Kidney (tissue), 14 donors: ENCODE results near the gene KDM5C. TPM values are rescaled to one million over a fixed set of nuclear protein-coding genes. Genes with fewer than 3 reads are reported as not detected.

Source experiments
- DNase-seq, 5 donors: peaks; one replicate each; pipeline ENCODE4 v3.0.0-alpha.2; 2013 to 2020
- FAIRE-seq: peaks from 2 replicates; lab custom pipeline; 2012; peaks lifted over from hg19 to GRCh38; lab: Jason Lieb, UNC
- H3K27ac ChIP-seq, 2 donors: one replicate each; pipeline ENCODE4 v1.7.0; 2013; ENCODE audit warnings: low read depth in 2 of 2, low read length in 2 of 2, inconsistent platforms in 1 of 2
- H3K27me3 ChIP-seq: one replicate; pipeline ENCODE4 v1.7.1; 2013; ENCODE audit warnings: low read length, inconsistent platforms; ENCODE audit not compliant: control insufficient read depth, insufficient read depth
- H3K36me3 ChIP-seq, 3 donors: one replicate each; pipeline versions ENCODE4 v1.7.0 to v1.7.1; 2013; ENCODE audit warnings: low read length in 3 of 3, control low read depth in 1 of 3, inconsistent platforms in 1 of 3; ENCODE audit not compliant: insufficient read depth in 3 of 3, control insufficient read depth in 2 of 3
- H3K4me1 ChIP-seq, 3 donors: one replicate each; pipeline versions ENCODE4 v1.7.0 to v1.7.1; 2013; ENCODE audit warnings: low read length in 3 of 3, inconsistent platforms in 1 of 3, low read depth in 1 of 3; ENCODE audit not compliant: control insufficient read depth in 2 of 3, insufficient read depth in 2 of 3
- H3K4me3 ChIP-seq, 3 donors: one replicate each; pipeline versions ENCODE4 v1.7.0 to v1.8.1; 2013; ENCODE audit warnings: low read length in 3 of 3, control low read depth in 1 of 3, inconsistent platforms in 1 of 3
- H3K9ac ChIP-seq, 3 donors: one replicate each; pipeline versions ENCODE4 v1.7.0 to v1.7.1; 2013; ENCODE audit warnings: low read length in 3 of 3, control low read depth in 1 of 3, inconsistent platforms in 1 of 3
- H3K9me3 ChIP-seq, 3 donors: one replicate each; pipeline versions ENCODE4 v1.7.0 to v1.7.1; 2013; ENCODE audit warnings: low read length in 3 of 3, control low read depth in 1 of 3, inconsistent platforms in 1 of 3; ENCODE audit not compliant: control insufficient read depth in 2 of 3, insufficient read depth in 1 of 3
- intact Hi-C: fragments of 100-400 bp; cut with DNase I; formaldehyde crosslinking; loops from one replicate; pipeline ENCODE4 v1.11.1; 2022
- polyA plus RNA-seq: library from polyadenylated mRNA; stranded (reverse); fragments of 350-450 nt; fragmentation: Illumina TruSeq; extraction: RNeasy Lipid Tissue Mini Kit (QIAGEN cat#74804); gene quantifications from one replicate; pipeline ENCODE4 v1.2.3, GENCODE V29; 2014; ENCODE audit warnings: low read depth, low replicate concordance; ENCODE audit not compliant: insufficient read depth
- total RNA-seq: library from RNA; stranded (reverse); fragmentation: NEBNext Ultra II Directional; extraction: Animal tissue kit (Norgen Biotek cat#: 25700); gene quantifications from one replicate; pipeline ENCODE4 v1.2.1, GENCODE V29; 2021
- TF ChIP-seq, protein P1 (sequence below): IDR thresholded peaks from 3 replicates; pipeline ENCODE4 v1.5.1; 2012; ENCODE audit warnings: mild to moderate bottlenecking, moderate library complexity, borderline replicate concordance; ENCODE audit not compliant: insufficient read depth; ENCODE audit errors: extremely low read depth
- donor health status: control.
- donor health status: control.
- donor health status: control.
- donor health status: control.
- donor health status: control.
- donor health status: DM: yes; HTN: yes; CAD: no.
- donor health status: Normal renal cell carcinoma (clear cell type).

Gene KDM5C
- total and polyA plus RNA-seq, 2 donors from 2014 or later = 14.9 to 114 TPM

DNA sequence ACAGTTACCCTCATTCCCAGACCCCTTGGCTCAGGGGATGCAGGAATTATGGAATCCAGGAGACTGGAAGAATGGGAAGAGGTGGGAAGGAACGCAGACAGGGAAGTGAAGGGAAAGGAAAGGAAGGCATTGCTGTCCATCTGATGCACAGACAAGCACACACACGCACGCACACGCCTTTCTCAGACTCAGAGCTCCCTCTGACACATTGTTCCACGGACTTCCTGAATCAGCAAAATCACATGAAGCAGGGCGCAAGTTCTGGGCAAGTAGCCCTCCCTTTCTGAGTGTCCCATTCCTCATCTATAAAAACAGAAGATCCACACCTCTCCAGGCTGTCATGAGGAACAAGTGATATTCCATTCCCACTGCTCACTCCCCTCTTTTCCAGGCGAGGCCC is 43.2 kb upstream of the KDM5C start:
- FAIRE-seq (no peak), DNase-seq (no peak)
- intact Hi-C loops = no loop called here

GRCh38 chrX:53266914-53267313 is 41.9 kb upstream of the KDM5C start:
- H3K27ac ChIP-seq = no peak overlapping the region
- no peak overlapping the region for H3K4me3 ChIP-seq
- H3K4me1 ChIP-seq = no peaks in the 10 kb centered on the region
- FAIRE-seq = no peak
- no peaks in the 10 kb centered on the region for H3K36me3 ChIP-seq
- H3K9ac ChIP-seq = no peak overlapping the region
- TF ChIP-seq, protein P1, sequence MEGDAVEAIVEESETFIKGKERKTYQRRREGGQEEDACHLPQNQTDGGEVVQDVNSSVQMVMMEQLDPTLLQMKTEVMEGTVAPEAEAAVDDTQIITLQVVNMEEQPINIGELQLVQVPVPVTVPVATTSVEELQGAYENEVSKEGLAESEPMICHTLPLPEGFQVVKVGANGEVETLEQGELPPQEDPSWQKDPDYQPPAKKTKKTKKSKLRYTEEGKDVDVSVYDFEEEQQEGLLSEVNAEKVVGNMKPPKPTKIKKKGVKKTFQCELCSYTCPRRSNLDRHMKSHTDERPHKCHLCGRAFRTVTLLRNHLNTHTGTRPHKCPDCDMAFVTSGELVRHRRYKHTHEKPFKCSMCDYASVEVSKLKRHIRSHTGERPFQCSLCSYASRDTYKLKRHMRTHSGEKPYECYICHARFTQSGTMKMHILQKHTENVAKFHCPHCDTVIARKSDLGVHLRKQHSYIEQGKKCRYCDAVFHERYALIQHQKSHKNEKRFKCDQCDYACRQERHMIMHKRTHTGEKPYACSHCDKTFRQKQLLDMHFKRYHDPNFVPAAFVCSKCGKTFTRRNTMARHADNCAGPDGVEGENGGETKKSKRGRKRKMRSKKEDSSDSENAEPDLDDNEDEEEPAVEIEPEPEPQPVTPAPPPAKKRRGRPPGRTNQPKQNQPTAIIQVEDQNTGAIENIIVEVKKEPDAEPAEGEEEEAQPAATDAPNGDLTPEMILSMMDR = no peak
- H3K9me3 ChIP-seq = no peaks in the 10 kb centered on the region
- peaks cover 18% of the 10 kb centered on the region for H3K27me3 ChIP-seq
- intact Hi-C loops = no loop called here
- DNase-seq = no peak

More for the DNA sequence above, 43.2 kb upstream of the KDM5C start:
- Histone ChIP-seq H3K27ac (no peak overlapping the region), H3K4me1 (no peaks in the 10 kb centered on the region), H3K36me3 (no peaks in the 10 kb centered on the region), H3K27me3 (peaks cover 26% of the 10 kb centered on the region), H3K9me3 (no peaks in the 10 kb centered on the region), H3K9ac (no peak overlapping the region), H3K4me3 (no peak overlapping the region)
- TF ChIP-seq, protein P1 = no peak

GRCh38 chrX:53265771-53266574 is 41.0 kb upstream of the KDM5C start:
- H3K4me1 ChIP-seq = no peaks in the 10 kb centered on the region
- no peaks in the 10 kb centered on the region for H3K9me3 ChIP-seq
- DNase-seq = no peak
- H3K27ac ChIP-seq = no peak overlapping the region
- FAIRE-seq = no peak
- H3K36me3 ChIP-seq = no peaks in the 10 kb centered on the region
- intact Hi-C loops = no loop called here
- H3K9ac ChIP-seq = no peak overlapping the region
- peaks cover 12% of the 10 kb centered on the region for H3K27me3 ChIP-seq
- H3K4me3 ChIP-seq = no peak overlapping the region
- TF ChIP-seq, protein P1 = no peak
